AG04450 (cell line): ENCODE data around the gene ZSCAN10. TPM values are rescaled to one million over a fixed set of nuclear protein-coding genes. Genes with fewer than 3 reads are reported as not detected.

ENCODE experiments used
- CTCF ChIA-PET: fragments of 300-600, 350-600 bp; formaldehyde crosslinking; extraction: SDS; loops from one replicate; lab custom pipeline; 2022; ENCODE audit warnings: antibody characterized with exemption, inconsistent platforms; lab: Charles Lee
- POLR2A ChIA-PET: fragments of 350-600 bp; formaldehyde crosslinking; extraction: SDS; loops from one replicate; lab custom pipeline; 2021; ENCODE audit warnings: antibody characterized with exemption, inconsistent platforms; lab: Yijun Ruan, JAX
- DNase-seq: peaks from one replicate; pipeline ENCODE4 v3.0.0-alpha.2; 2011; ENCODE audit warnings: low read depth, low spot score
- H3K27ac ChIP-seq: one replicate; pipeline ENCODE4 v1.5.1; 2012; ENCODE audit warnings: low read depth, low read length, control low read depth
- H3K27me3 ChIP-seq: one replicate; pipeline ENCODE4 v1.6.0; 2012; ENCODE audit warnings: low read length; ENCODE audit not compliant: control insufficient read depth, insufficient read depth
- H3K4me3 ChIP-seq: 2 replicates; pipeline ENCODE4 v1.5.1; 2011; ENCODE audit warnings: mild to moderate bottlenecking, low read depth, low read length, control low read depth
- H3K9me3 ChIP-seq: 2 replicates; pipeline ENCODE4 v1.5.1; 2012; ENCODE audit warnings: low read length; ENCODE audit not compliant: control insufficient read depth, insufficient read depth
- polyA plus RNA-seq: library from polyadenylated mRNA; depleted of rRNA; stranded (reverse); fragments of >200 nt; gene quantifications from 2 replicates; pipeline ENCODE4 v1.2.3, GENCODE V29; 2011
- TF ChIP-seq, protein P1 (sequence below): IDR thresholded peaks from 2 replicates; pipeline ENCODE4 v1.5.1; 2011; ENCODE audit warnings: low read depth, low read length, control low read depth, inconsistent platforms

ZSCAN10 gene
- polyA plus RNA-seq, 1 experiment = not detected

DNA sequence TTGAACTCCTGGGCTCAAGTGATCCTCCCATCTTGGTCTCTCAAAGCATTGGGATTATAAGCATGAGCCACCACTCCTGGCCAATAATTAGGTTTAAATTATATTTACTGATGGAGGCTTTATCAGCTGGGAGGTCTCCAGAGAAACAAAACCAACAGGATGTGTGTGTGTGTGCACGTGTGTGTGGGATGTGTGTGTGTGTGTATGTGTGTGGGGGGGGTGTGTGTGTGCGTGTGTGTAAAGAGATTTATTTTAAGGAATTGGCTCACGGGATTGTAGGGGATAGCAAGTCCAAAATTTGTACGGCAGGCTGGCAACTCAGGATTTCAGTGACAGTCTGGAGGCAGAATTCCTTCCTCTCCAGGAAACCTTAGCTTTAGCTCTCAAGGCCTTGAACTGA lies 48.1 kb downstream of the ZSCAN10 start:
- no peak overlapping the region for H3K27ac ChIP-seq
- DNase-seq = no peak
- POLR2A ChIA-PET = no interaction called here
- H3K9me3 ChIP-seq = no peaks in the 10 kb centered on the region; the same call in 1 of the 2 replicates
- peaks cover 46% of the 10 kb centered on the region for H3K27me3 ChIP-seq
- CTCF ChIA-PET = interaction anchor here (1.0 to 1.2 kb wide), 2 partner anchors 11 to 23 kb away, joined by 3 read pairs; no protein-coding TSS in a partner anchor
- no peak overlapping the region for H3K4me3 ChIP-seq
- TF ChIP-seq, protein P1, sequence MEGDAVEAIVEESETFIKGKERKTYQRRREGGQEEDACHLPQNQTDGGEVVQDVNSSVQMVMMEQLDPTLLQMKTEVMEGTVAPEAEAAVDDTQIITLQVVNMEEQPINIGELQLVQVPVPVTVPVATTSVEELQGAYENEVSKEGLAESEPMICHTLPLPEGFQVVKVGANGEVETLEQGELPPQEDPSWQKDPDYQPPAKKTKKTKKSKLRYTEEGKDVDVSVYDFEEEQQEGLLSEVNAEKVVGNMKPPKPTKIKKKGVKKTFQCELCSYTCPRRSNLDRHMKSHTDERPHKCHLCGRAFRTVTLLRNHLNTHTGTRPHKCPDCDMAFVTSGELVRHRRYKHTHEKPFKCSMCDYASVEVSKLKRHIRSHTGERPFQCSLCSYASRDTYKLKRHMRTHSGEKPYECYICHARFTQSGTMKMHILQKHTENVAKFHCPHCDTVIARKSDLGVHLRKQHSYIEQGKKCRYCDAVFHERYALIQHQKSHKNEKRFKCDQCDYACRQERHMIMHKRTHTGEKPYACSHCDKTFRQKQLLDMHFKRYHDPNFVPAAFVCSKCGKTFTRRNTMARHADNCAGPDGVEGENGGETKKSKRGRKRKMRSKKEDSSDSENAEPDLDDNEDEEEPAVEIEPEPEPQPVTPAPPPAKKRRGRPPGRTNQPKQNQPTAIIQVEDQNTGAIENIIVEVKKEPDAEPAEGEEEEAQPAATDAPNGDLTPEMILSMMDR = no peak

GRCh38 chr16:3050487-3050886 lies 48.6 kb downstream of the ZSCAN10 start:
- ChIA-PET POLR2A (no interaction called here), CTCF (no interaction called here)
- Histone ChIP-seq H3K27me3 (peaks cover 51% of the 10 kb centered on the region), H3K9me3 (no peaks in the 10 kb centered on the region; the same call in 1 of the 2 replicates), H3K27ac (no peak overlapping the region), H3K4me3 (no peak overlapping the region)
- no peak for DNase-seq
- TF ChIP-seq, protein P1 = no peak

DNA sequence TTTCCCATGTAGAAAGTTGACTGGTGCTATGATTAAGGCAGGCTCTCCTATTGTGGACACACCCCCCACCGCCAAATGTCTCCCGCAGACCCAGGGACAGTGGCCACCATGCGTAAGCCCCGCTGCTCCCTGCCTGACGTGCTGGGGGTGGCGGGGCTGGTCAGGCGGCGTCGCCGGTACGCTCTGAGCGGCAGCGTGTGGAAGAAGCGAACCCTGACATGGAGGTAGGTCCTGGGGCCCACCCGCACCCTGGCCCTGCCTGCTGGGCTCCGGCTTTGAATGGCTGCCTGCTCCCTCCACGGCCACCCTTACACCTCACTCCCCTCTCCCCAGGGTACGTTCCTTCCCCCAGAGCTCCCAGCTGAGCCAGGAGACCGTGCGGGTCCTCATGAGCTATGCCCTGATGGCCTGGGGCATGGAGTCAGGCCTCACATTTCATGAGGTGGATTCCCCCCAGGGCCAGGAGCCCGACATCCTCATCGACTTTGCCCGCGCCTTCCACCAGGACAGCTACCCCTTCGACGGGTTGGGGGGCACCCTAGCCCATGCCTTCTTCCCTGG lies 49.1 kb downstream of the ZSCAN10 start:
- ChIA-PET POLR2A (no interaction called here), CTCF (interaction anchor here (3.4 kb wide), 1 partner anchor 18 kb away, joined by 26 read pairs; no protein-coding TSS in a partner anchor)
- Histone ChIP-seq H3K27me3 (peaks cover 53% of the 10 kb centered on the region), H3K4me3 (no peak overlapping the region), H3K27ac (no peak overlapping the region), H3K9me3 (no peaks in the 10 kb centered on the region; the same call in 1 of the 2 replicates)
- DNase-seq = no peak
- TF ChIP-seq, protein P1 = no peak

DNA sequence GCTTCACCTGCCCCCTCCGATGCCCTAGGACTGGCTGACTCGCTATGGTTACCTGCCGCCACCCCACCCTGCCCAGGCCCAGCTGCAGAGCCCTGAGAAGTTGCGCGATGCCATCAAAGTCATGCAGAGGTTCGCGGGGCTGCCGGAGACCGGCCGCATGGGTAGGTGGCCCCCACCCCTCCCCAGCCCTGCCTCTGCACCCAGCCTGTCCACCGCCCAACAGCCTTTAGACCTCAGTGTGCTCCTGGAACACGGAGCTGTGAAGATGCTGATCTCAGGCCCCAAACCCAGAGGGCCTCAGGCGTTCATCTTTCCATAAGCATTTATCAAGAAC lies 51.7 kb downstream of the ZSCAN10 start:
- CTCF ChIA-PET = interaction anchor here (1.4 to 3.4 kb wide), 2 partner anchors 11 to 15 kb away, joined by 7 to 26 read pairs; no protein-coding TSS in a partner anchor
- DNase-seq = no peak

More for the DNA sequence above, 51.7 kb downstream of the ZSCAN10 start:
- POLR2A ChIA-PET = interaction anchor here (0.9 to 1.7 kb wide), 2 partner anchors 18 to 103 kb away, joined by 4 to 5 read pairs; partner anchors contain the start of gene IL32
- TF ChIP-seq, protein P1 = no peak
- Histone ChIP-seq H3K27me3 (peaks cover 62% of the 10 kb centered on the region), H3K4me3 (no peak overlapping the region), H3K27ac (no peak overlapping the region), H3K9me3 (no peaks in the 10 kb centered on the region; the same call in 1 of the 2 replicates)
